SK-N-SH treated with all-trans-retinoic acid at 6 μM for 48 hours (cell line): ENCODE data around the gene OVCH2.

ENCODE experiments used
- RARB ChIP-seq: fragments of 250-450 bp; sonication (Bioruptor Pico); IDR thresholded peaks from 2 replicates; pipeline ENCODE4 v1.8.0; 2021; ENCODE audit warnings: mild to moderate bottlenecking, moderate library complexity
- SNAI2 ChIP-seq: fragments of 250-450 bp; sonication (Bioruptor Pico); IDR thresholded peaks from 2 replicates; pipeline ENCODE4 v1.5.0; 2020; ENCODE audit warnings: mild to moderate bottlenecking, moderate library complexity

- TF ChIP-seq RARB (CRISPR knock-in tag) (no peak), SNAI2 (CRISPR knock-in tag) (no peak)
Measured at GRCh38 chr11:7696424-7696823, 9.9 kb downstream of the OVCH2 start.
